Measurements from ENCODE around the gene FAM9A.
"Not testable (repeated sequence)": the region's sequence is repeated elsewhere in the genome, so short reads cannot be mapped to it uniquely, and the experiment has no call there.

Gene FAM9A

GRCh38 chrX:8805046-8805445 lies 3.9 kb upstream of the FAM9A start:
- in situ Hi-C loops (cut with MboI; ENCODE audit: low sequenced_read_pairs): no loop called here

- in situ Hi-C loops (cut with MboI; ENCODE audit: low sequenced_read_pairs): no loop called here
Observed at GRCh38 chrX:8803326-8803725, 2.1 kb upstream of the FAM9A start.

- in situ Hi-C loops (cut with MboI; ENCODE audit: low sequenced_read_pairs): not testable (repeated sequence)
Observed at GRCh38 chrX:8800351-8800750, 832 bp downstream of the FAM9A start.

GRCh38 chrX:8799281-8799680 lies 1.9 kb downstream of the FAM9A start:
- in situ Hi-C loops (cut with MboI; ENCODE audit: low sequenced_read_pairs): not testable (repeated sequence)

- in situ Hi-C loops (cut with MboI; ENCODE audit: low sequenced_read_pairs): not testable (repeated sequence)
Observed at GRCh38 chrX:8798702-8799101, 2.5 kb downstream of the FAM9A start.

- in situ Hi-C loops (cut with MboI; ENCODE audit: low sequenced_read_pairs): not testable (repeated sequence)
Observed at GRCh38 chrX:8787119-8787518, 14.1 kb downstream of the FAM9A start.

- in situ Hi-C loops (cut with MboI; ENCODE audit: low sequenced_read_pairs): no loop called here
Observed at GRCh38 chrX:8784162-8784561, 17.0 kb downstream of the FAM9A start.

GRCh38 chrX:8783714-8784098 lies 17.5 kb downstream of the FAM9A start:
- in situ Hi-C loops (cut with MboI; ENCODE audit: low sequenced_read_pairs): no loop called here

GRCh38 chrX:8783097-8783713 lies 18.0 kb downstream of the FAM9A start:
- in situ Hi-C loops (cut with MboI; ENCODE audit: low sequenced_read_pairs): no loop called here

- in situ Hi-C loops (cut with MboI; ENCODE audit: low sequenced_read_pairs): no loop called here
Observed at GRCh38 chrX:8782595-8782994, 18.6 kb downstream of the FAM9A start.

GRCh38 chrX:8781921-8782320 lies 19.3 kb downstream of the FAM9A start:
- in situ Hi-C loops (cut with MboI; ENCODE audit: low sequenced_read_pairs): not testable (repeated sequence)

GRCh38 chrX:8773117-8773516 lies 28.1 kb downstream of the FAM9A start:
- in situ Hi-C loops (cut with MboI; ENCODE audit: low sequenced_read_pairs): no loop called here

- in situ Hi-C loops (cut with MboI; ENCODE audit: low sequenced_read_pairs): no loop called here
Observed at GRCh38 chrX:8760021-8760420, 41.2 kb downstream of the FAM9A start.

GRCh38 chrX:8758706-8759105 lies 42.5 kb downstream of the FAM9A start:
- in situ Hi-C loops (cut with MboI; ENCODE audit: low sequenced_read_pairs): not testable (repeated sequence)

- in situ Hi-C loops (cut with MboI; ENCODE audit: low sequenced_read_pairs): not testable (repeated sequence)
Observed at GRCh38 chrX:8757609-8758389, 43.4 kb downstream of the FAM9A start.

- in situ Hi-C loops (cut with MboI; ENCODE audit: low sequenced_read_pairs): no loop called here
Observed at GRCh38 chrX:8755813-8756212, 45.4 kb downstream of the FAM9A start.

GRCh38 chrX:8755116-8755515 lies 46.1 kb downstream of the FAM9A start:
- in situ Hi-C loops (cut with MboI; ENCODE audit: low sequenced_read_pairs): no loop called here

GRCh38 chrX:8749697-8750096 lies 51.5 kb downstream of the FAM9A start:
- in situ Hi-C loops (cut with MboI; ENCODE audit: low sequenced_read_pairs): no loop called here

- in situ Hi-C loops (cut with MboI; ENCODE audit: low sequenced_read_pairs): no loop called here
Observed at GRCh38 chrX:8748855-8749254, 52.3 kb downstream of the FAM9A start.

GRCh38 chrX:8743126-8743732 lies 58.0 kb downstream of the FAM9A start:
- in situ Hi-C loops (cut with MboI; ENCODE audit: low sequenced_read_pairs): no loop called here

GRCh38 chrX:8741981-8742380 lies 59.2 kb downstream of the FAM9A start:
- in situ Hi-C loops (cut with MboI; ENCODE audit: low sequenced_read_pairs): no loop called here

All from HL-60/S4 treated with phorbol 12-myristate 13-acetate at 8.2 ng/mL for 4 days and 3 days (cell line).